Measurements from ENCODE around the gene DDA1. TPM values are rescaled to one million over a fixed set of nuclear protein-coding genes. Genes with fewer than 3 reads are reported as not detected.

Gene DDA1
- total RNA-seq, 1 experiment from 2014 or later, result 72.5 TPM

DNA sequence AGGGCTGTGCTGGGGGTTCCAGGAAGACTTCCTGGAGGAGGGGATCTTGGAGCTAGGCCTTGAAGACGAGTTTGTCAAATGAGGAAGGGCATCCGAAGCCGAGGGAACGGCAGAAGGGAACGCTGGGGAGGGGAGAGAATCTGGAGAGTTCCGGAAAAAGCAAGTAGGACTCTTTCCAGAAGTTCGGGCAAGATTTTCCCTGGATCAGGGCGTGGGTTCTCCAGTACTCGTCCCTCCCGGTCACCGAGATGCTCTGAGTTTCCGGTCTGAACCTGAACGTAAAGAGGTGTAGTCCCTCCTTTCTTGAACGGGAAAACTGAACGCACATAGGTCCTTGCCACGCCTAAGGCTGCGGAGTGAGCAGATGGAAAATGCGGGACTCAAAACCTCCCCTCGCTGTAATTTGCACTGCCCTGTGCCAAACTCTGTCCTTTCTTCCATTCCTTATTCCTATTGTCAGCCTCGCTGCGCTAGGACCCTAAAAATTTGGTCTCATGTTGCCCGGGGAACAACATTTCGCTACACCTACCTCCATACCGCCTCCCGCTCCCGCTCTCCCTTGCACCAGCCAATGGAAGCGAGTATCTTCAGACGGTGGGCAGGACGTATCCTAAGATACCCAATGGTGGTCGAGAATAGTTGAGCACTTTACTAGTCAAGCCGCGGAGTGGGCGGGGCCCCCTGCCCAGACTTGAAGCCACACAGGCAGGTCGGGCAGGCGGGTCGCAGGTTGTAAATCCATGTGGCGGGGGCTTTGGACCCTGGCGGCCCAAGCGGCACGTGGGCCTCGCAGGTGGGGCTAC, 27.7 kb downstream of the DDA1 start, which contains the start of gene GTPBP3:
TSS of gene GTPBP3 (plus strand) at position 682 of the 803 bp plus-strand sequence. CDS start at position 741, 59 bp downstream.
- intact Hi-C loops (cut with micrococcal nuclease; ENCODE audit: unreplicated experiment), result loop anchor here (1.0 kb wide), 1 partner anchor 28 kb away; the partner anchor contains the start of gene DDA1
- CTCF ChIA-PET, result no interaction called here
- BruUV-seq (replicated peaks), result TSS peak; percentile 90

DNA sequence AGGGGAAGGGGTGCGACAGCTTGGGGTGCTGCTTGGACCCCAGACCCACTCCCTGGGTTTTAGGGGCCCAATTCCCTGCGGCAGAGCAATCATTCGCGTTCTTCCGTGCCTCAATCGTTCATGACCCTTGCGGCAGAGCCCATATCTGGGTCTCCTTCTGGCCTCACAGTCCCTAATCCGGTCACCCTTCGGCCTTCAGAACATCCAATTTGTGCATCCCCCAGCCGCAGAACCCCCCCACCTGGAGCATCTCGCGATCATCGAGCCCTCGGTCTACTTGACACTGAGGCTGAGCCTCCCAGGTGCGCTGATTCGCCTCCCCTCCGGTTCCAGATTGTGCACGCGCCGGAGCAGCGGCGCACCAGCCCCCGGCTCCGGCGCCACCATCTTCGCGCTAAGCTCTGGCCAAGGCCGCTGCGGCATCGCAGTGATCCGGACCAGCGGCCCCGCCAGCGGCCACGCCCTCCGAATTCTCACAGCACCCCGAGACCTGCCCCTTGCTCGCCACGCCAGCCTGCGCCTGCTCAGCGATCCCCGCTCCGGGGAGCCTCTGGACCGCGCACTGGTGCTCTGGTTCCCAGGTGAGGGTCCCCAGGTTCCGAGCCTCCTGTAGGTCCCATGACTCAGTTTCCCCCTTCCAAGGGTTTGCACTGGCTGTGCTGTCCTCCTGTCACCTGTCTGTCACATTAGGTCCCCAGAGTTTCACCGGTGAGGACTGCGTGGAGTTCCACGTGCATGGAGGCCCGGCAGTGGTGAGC, 28.5 kb downstream of the DDA1 start:
- Histone ChIP-seq H3K4me3 (peak overlapping the region; percentile 74), H3K9me3 (ENCODE audit: insufficient read depth, low read depth) (no peaks in the 10 kb centered on the region), H3K36me3 (ENCODE audit: low read depth) (peaks cover 6% of the 10 kb centered on the region; the same call in 1 of the 2 replicates), H4K20me1 (ENCODE audit: insufficient read depth) (no peaks in the 10 kb centered on the region; the same call in 1 of the 2 replicates), H3F3A (ENCODE audit: insufficient read depth, low read depth) (peaks cover 47% of the 10 kb centered on the region; the same call in 1 of the 2 replicates), H3K27ac (no peak overlapping the region), H3K79me2 (ENCODE audit: low read depth) (peaks cover 18% of the 10 kb centered on the region), H2AFZ (peak overlapping the region; percentile 76), H3K4me1 (replicated peaks; ENCODE audit: insufficient read depth) (peaks cover 32% of the 10 kb centered on the region), H3K9me2 (ENCODE audit: insufficient read depth) (no peaks in the 10 kb centered on the region), H3K27me3 (ENCODE audit: insufficient read depth, low read depth) (no peaks in the 10 kb centered on the region), H3K4me2 (peak overlapping the region; percentile 80)
- DNase-seq, result no peak
- intact Hi-C loops (cut with micrococcal nuclease; ENCODE audit: unreplicated experiment), result loop anchor here (1.0 kb wide), 1 partner anchor 29 kb away; the partner anchor contains the start of gene DDA1
- CTCF ChIA-PET, result no interaction called here
- POLR2A ChIA-PET (ENCODE audit: unreplicated experiment), result interaction anchor here (0.6 to 0.7 kb wide), 2 partner anchors 21 to 37 kb away, joined by 3 to 20 read pairs; no protein-coding TSS in a partner anchor
- TF ChIP-seq EZH2 (IDR thresholded peaks at IDR 0.05; ENCODE audit: low read depth), result no peak
- TF ChIP-seq, protein P1, sequence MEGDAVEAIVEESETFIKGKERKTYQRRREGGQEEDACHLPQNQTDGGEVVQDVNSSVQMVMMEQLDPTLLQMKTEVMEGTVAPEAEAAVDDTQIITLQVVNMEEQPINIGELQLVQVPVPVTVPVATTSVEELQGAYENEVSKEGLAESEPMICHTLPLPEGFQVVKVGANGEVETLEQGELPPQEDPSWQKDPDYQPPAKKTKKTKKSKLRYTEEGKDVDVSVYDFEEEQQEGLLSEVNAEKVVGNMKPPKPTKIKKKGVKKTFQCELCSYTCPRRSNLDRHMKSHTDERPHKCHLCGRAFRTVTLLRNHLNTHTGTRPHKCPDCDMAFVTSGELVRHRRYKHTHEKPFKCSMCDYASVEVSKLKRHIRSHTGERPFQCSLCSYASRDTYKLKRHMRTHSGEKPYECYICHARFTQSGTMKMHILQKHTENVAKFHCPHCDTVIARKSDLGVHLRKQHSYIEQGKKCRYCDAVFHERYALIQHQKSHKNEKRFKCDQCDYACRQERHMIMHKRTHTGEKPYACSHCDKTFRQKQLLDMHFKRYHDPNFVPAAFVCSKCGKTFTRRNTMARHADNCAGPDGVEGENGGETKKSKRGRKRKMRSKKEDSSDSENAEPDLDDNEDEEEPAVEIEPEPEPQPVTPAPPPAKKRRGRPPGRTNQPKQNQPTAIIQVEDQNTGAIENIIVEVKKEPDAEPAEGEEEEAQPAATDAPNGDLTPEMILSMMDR (conservative IDR thresholded peaks at IDR 0.05), result no peak
- no TSS peak for BruUV-seq (replicated peaks)

More for the DNA sequence above, 27.7 kb downstream of the DDA1 start, which contains the start of gene GTPBP3:
- peak within 1 kb of the TSS; percentile 62 for H3K27ac ChIP-seq
- peak; percentile 94 to 99 for DNase-seq
- H3F3A ChIP-seq (ENCODE audit: insufficient read depth, low read depth), result peaks cover 54% of the 10 kb centered on the region; the same call in 1 of the 2 replicates
- H3K4me1 ChIP-seq (replicated peaks; ENCODE audit: insufficient read depth), result peaks cover 32% of the 10 kb centered on the region
- H3K27me3 ChIP-seq (ENCODE audit: insufficient read depth, low read depth), result no peaks in the 10 kb centered on the region
- peaks cover 6% of the 10 kb centered on the region; the same call in 1 of the 2 replicates for H3K36me3 ChIP-seq (ENCODE audit: low read depth)
- H3K9me2 ChIP-seq (ENCODE audit: insufficient read depth), result no peaks in the 10 kb centered on the region
- peak within 1 kb of the TSS; percentile 74 for H3K4me3 ChIP-seq
- no peak for TF ChIP-seq EZH2 (IDR thresholded peaks at IDR 0.05; ENCODE audit: low read depth)
- TF ChIP-seq, protein P1 (conservative IDR thresholded peaks at IDR 0.05), result no peak
- H3K79me2 ChIP-seq (ENCODE audit: low read depth), result peaks cover 18% of the 10 kb centered on the region
- peak within 1 kb of the TSS; percentile 85 for H2AFZ ChIP-seq
- H4K20me1 ChIP-seq (ENCODE audit: insufficient read depth), result no peaks in the 10 kb centered on the region; the same call in 1 of the 2 replicates
- H3K9me3 ChIP-seq (ENCODE audit: insufficient read depth, low read depth), result no peaks in the 10 kb centered on the region
- POLR2A ChIA-PET (ENCODE audit: unreplicated experiment), result interaction anchor here (0.7 kb wide), 1 partner anchor 523 kb away, joined by 3 read pairs; no protein-coding TSS in a partner anchor
- peak within 1 kb of the TSS; percentile 80 for H3K4me2 ChIP-seq

All from PC-9 (cell line).